GM12878 (cell line): ENCODE measurements around the gene PRMT7. TPM values are rescaled to one million over a fixed set of nuclear protein-coding genes. Genes with fewer than 3 reads are reported as not detected.

Source experiments
- ATAC-seq: fragments of 200-7000 bp; cut with Tn5 transposase; 3 replicates; pipeline ENCODE4 v1.9.1; 2020; ENCODE audit warnings: mild to moderate bottlenecking, moderate library complexity
- BruUV-seq: library from RNA; stranded (reverse); fragments of 400-500 nt; replicated peaks from 2 replicates; lab custom pipeline; 2021; lab: Mats Ljungman, UMichigan
- CTCF ChIA-PET: fragments of 300-600 bp; sonication (Branson Sonifier 250); formaldehyde crosslinking; extraction: SDS; loops from one replicate; lab custom pipeline; 2021; ENCODE audit warnings: inconsistent platforms; lab: Yijun Ruan, JAX
- POLR2A ChIA-PET: fragments of 350-600 bp; formaldehyde crosslinking; extraction: SDS; loops from one replicate; lab custom pipeline; 2021; ENCODE audit warnings: inconsistent platforms; lab: Charles Lee
- RAD21 ChIA-PET: fragments of 300-600 bp; sonication (Branson Sonifier 250); formaldehyde crosslinking; loops from one replicate; lab custom pipeline; 2023; ENCODE audit warnings: antibody characterized with exemption; ENCODE audit not compliant: unreplicated experiment; lab: Charles Lee
- SMC1A ChIA-PET: fragments of 300-600 bp; sonication (Branson Sonifier 250); formaldehyde crosslinking; loops from one replicate; lab custom pipeline; 2023; ENCODE audit not compliant: unreplicated experiment, uncharacterized antibody; lab: Charles Lee
- DNase-seq: peaks from one replicate; pipeline ENCODE4 v3.0.0-alpha.2; 2011; ENCODE audit warnings: low read depth, low spot score
- FAIRE-seq: peaks from 3 replicates; lab custom pipeline; 2011; peaks lifted over from hg19 to GRCh38; lab: Jason Lieb, UNC
- H2AFZ ChIP-seq: 2 replicates; pipeline ENCODE4 v1.6.0; 2011; ENCODE audit warnings: low read depth, low read length, control low read depth; ENCODE audit not compliant: control insufficient read depth
- H3K27ac ChIP-seq: 2 replicates; pipeline ENCODE4 v1.5.1; 2011; ENCODE audit warnings: control low read depth; ENCODE audit not compliant: control insufficient read depth, insufficient read depth
- H3K27me3 ChIP-seq, 2 experiments: replicated peaks in 1 of 2; 2 replicates each; pipeline versions ENCODE4 v1.6.0 to v1.6.1; 2011; ENCODE audit warnings: low read length in 1 of 2; ENCODE audit not compliant: control insufficient read depth in 2 of 2, insufficient read depth in 2 of 2
- H3K36me3 ChIP-seq, 2 experiments: 2 replicates each; pipeline ENCODE4 v1.5.1; 2011; ENCODE audit warnings: low read length in 1 of 2; ENCODE audit not compliant: control insufficient read depth in 2 of 2, insufficient read depth in 2 of 2
- H3K4me1 ChIP-seq: 2 replicates; pipeline ENCODE4 v1.6.1; 2011; ENCODE audit warnings: mild to moderate bottlenecking, low read length, moderate library complexity, mixed read lengths; ENCODE audit not compliant: control insufficient read depth, insufficient read depth
- H3K4me2 ChIP-seq: 2 replicates; pipeline ENCODE4 v1.6.0; 2011; ENCODE audit warnings: control low read depth; ENCODE audit not compliant: control insufficient read depth, insufficient read depth
- H3K4me3 ChIP-seq: fragments of 200-600 bp; sonication (generic); 2 replicates; pipeline ENCODE4 v1.5.1; 2016
- H3K79me2 ChIP-seq: 2 replicates; pipeline ENCODE4 v1.6.0; 2011; ENCODE audit warnings: low read length; ENCODE audit not compliant: control insufficient read depth, insufficient read depth
- H3K9ac ChIP-seq: 2 replicates; pipeline ENCODE4 v1.8.0; 2011; ENCODE audit warnings: low read length, control low read depth, mixed read lengths; ENCODE audit not compliant: control insufficient read depth, insufficient read depth
- H3K9me3 ChIP-seq: replicated peaks from 3 replicates; pipeline ENCODE4 v1.5.1; 2011; ENCODE audit warnings: mild to moderate bottlenecking, low read length; ENCODE audit not compliant: control insufficient read depth, insufficient read depth
- H4K20me1 ChIP-seq: 2 replicates; pipeline ENCODE4 v1.6.0; 2011; ENCODE audit not compliant: control insufficient read depth, insufficient read depth
- CBFB ChIP-seq: IDR thresholded peaks from 2 replicates; pipeline ENCODE4 v1.6.1; 2016; ENCODE audit warnings: antibody characterized with exemption, low read depth
- CREB1 ChIP-seq: IDR thresholded peaks from 2 replicates; pipeline ENCODE4 v1.6.1; 2012; ENCODE audit warnings: low read depth, mild to moderate bottlenecking, inconsistent platforms
- EZH2 ChIP-seq: IDR thresholded peaks from 2 replicates; pipeline ENCODE4 v1.6.1; 2012; ENCODE audit warnings: low read depth, mild to moderate bottlenecking, control low read depth, inconsistent platforms, low read length, borderline replicate concordance; ENCODE audit not compliant: control insufficient read depth
- HDAC2 ChIP-seq: fragments of 200-600 bp; sonication (generic); IDR thresholded peaks from 2 replicates; pipeline ENCODE4 v1.6.1; 2017
- HDGF ChIP-seq: fragments of 450-650 bp; IDR thresholded peaks from 2 replicates; pipeline ENCODE4 v1.6.1; 2016; ENCODE audit warnings: antibody characterized with exemption
- MTA3 ChIP-seq: IDR thresholded peaks from 2 replicates; pipeline ENCODE4 v1.6.1; 2012; ENCODE audit warnings: low read length, inconsistent platforms, borderline replicate concordance
- MXI1 ChIP-seq: fragments of 150-350 bp; IDR thresholded peaks from 2 replicates; pipeline ENCODE4 v1.6.1; 2011; ENCODE audit warnings: low read depth, mild to moderate bottlenecking, inconsistent platforms, low read length, improper control_type of control experiment
- RBBP5 ChIP-seq: fragments of 200-600 bp; sonication (generic); conservative IDR thresholded peaks from 2 replicates; pipeline ENCODE4 v1.6.1; 2016
- SPI1 ChIP-seq: IDR thresholded peaks from 2 replicates; pipeline ENCODE4 v1.6.1; 2011; ENCODE audit warnings: low read depth, mild to moderate bottlenecking, low read length, moderate library complexity, borderline replicate concordance; ENCODE audit not compliant: insufficient read depth
- STAT1 ChIP-seq: fragments of 450-650 bp; conservative IDR thresholded peaks from 2 replicates; pipeline ENCODE4 v1.6.1; 2014; ENCODE audit warnings: antibody characterized with exemption, mild to moderate bottlenecking
- ZNF622 ChIP-seq: fragments of 450-650 bp; IDR thresholded peaks from 2 replicates; pipeline ENCODE4 v1.6.1; 2017; ENCODE audit warnings: mild to moderate bottlenecking, inconsistent platforms
- ZSCAN29 ChIP-seq: fragments of 450-650 bp; IDR thresholded peaks from 2 replicates; pipeline ENCODE4 v1.6.1; 2017; ENCODE audit warnings: mild to moderate bottlenecking, moderate library complexity
- WGBS: methylation state at CpG from one replicate; pipeline ENCODE4 v1.1.6; 2016; ENCODE audit warnings: low lambda C conversion rate; ENCODE audit not compliant: insufficient replicate concordance, insufficient coverage; ENCODE audit errors: missing lambda C conversion rate; 5-methylcytosine and 5-hydroxymethylcytosine counted together
- in situ Hi-C: fragments of 300-500 bp; cut with MboI; formaldehyde crosslinking; loops from 9 replicates; pipeline ENCODE4 v1.14.3; 2018; ENCODE audit warnings: mixed read lengths
- intact Hi-C: fragments of 100-400 bp; cut with micrococcal nuclease; formaldehyde crosslinking; loops from one replicate; pipeline ENCODE4 v1.14.2; 2022; ENCODE audit not compliant: unreplicated experiment
- polyA plus RNA-seq, 11 experiments: library from polyadenylated mRNA; depleted of rRNA in 4 of 11; unstranded in 6 of 11; stranded (reverse) in 5 of 11; fragments of >200 nt; fragmentation: Nextera tagmentation in 4 of 11; fragmentation: Illumina TruSeq in 1 of 11; extraction: Ambion mirVana in 4 of 11; extraction: Trizol in 1 of 11; gene quantifications; 1 replicate in 1 of 11; 2 replicates in 10 of 11; pipeline versions ENCODE4 v1.2.1 to v1.2.3, GENCODE V29; 2011 to 2016; ENCODE audit warnings: inconsistent platforms in 2 of 11, missing spikeins in 2 of 11, low read depth in 1 of 11
- total RNA-seq, 4 experiments: library from RNA; depleted of rRNA in 3 of 4; stranded (reverse); fragments of >200 nt in 3 of 4; fragmentation: Illumina TruSeq in 1 of 4; extraction: Trizol in 1 of 4; gene quantifications; 2 replicates each; pipeline versions ENCODE4 v1.2.1 to v1.2.3, GENCODE V29; 2013 to 2021
- TF ChIP-seq, protein P1 (sequence below): fragments of 450-650 bp; IDR thresholded peaks from 2 replicates; pipeline ENCODE4 v1.6.1; 2017; ENCODE audit warnings: mild to moderate bottlenecking

Gene PRMT7
- total and polyA plus RNA-seq, 10 of the 15 experiments (the other 5 are each of a cell fraction or from before 2014, with no cell fraction given), result 5.1 to 56.1 (median 42.0) TPM

DNA sequence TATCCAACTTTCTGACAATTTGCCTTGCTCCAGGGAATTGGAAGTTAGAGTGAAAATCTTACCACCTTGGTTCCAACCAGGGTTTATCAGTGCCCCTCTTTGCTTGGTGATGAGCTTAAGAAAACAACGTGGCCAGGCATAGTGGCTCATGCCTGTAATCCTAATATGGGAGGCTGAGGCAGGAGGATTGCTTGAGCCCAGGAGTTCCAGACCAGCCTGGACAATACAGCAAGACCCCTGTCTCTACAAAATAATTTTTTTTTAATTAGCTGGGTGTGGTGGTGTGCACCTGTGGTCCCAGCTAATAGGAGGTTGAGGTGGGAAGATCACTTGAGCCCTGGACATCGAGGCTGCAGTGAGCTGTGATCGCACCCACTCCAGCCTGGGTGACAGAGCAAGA lies 25.1 kb upstream of the PRMT7 start:
- SMC1A ChIA-PET, result interaction anchor here (0.7 to 16.5 kb wide), 12 partner anchors 14 to 167 kb away, joined by 3 to 253 read pairs (median 5); partner anchors contain the start of genes PRMT7, SLC7A6 and SLC7A6OS

DNA sequence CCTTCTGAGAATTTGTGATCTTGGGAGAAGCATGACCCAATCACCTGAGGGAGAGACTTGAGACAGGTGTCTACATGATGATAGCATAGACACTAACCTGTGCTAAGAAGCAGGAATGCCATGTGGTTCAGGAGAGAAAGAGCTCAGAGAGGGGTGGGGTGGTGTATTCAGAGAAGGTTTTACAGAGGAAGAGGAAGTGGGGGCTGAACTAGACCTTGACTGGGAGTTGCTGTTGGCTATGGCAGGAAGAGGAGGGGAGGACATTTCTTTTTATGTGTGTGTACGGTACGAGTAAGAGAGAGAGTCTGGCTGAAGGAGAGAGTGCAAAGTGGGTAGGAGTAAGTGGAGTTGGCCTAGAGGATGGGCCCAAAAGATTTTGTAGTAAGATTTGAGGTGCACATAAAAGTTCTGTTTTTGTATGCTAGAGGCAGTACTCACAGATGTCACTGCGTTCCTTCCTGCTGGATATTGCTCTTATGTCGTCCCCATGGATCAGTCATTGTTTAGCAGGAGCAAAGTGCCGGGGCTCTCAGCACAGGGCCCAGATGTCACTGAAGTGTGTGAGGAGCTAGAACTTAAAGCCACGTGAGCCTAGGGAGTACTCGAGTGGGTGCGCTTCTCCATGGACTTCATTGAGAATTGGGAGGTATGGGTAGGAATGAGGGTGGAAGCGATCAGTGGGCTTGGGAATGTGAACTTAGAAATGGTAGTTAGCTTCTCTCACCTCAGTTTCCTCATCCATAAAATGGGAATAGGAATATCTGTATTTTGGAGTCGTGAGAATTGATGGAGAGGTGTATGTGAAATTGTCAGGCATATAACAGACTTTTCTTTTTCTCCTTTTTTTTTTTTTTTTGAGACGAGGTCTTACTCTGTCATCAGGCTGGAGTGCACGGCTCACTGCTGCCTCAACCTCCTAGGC lies 24.4 kb upstream of the PRMT7 start:
- Histone ChIP-seq H4K20me1 (no peaks in the 10 kb centered on the region), H2AFZ (no peak overlapping the region; the same call in none of the 2 replicates), H3K9ac (peak overlapping the region; percentile 30), H3K9me3 (no peaks in the 10 kb centered on the region), H3K79me2 (peaks cover 51% of the 10 kb centered on the region), H3K4me2 (peak overlapping the region; percentile 77), H3K36me3 (peaks cover 19 to 20% of the 10 kb centered on the region in 2 experiments; a peak in 3 of 4 replicates), H3K4me1 (peaks cover 84% of the 10 kb centered on the region), H3K27me3 (no peaks in the 10 kb centered on the region), H3K27ac (peak overlapping the region; percentile 91), H3K4me3 (no peak overlapping the region; the same call in 1 of the 2 replicates)
- ChIA-PET CTCF (interaction anchor here (1.7 to 5.2 kb wide), 6 partner anchors 8 to 41 kb away, joined by 5 to 126 read pairs (median 18); partner anchors contain the start of genes PRMT7, SLC7A6 and SLC7A6OS), SMC1A (interaction anchor here (0.7 to 16.5 kb wide), 9 partner anchors 13 to 168 kb away, joined by 3 to 253 read pairs (median 5); partner anchors contain the start of genes PRMT7, SLC7A6 and SLC7A6OS), POLR2A (interaction anchor here (0.6 to 11.1 kb wide), 12 partner anchors 9 to 673 kb away, joined by 3 to 177 read pairs (median 4); partner anchors contain the start of gene SLC7A6), RAD21 (interaction anchor here (1.2 to 4.8 kb wide), 9 partner anchors 11 to 43 kb away, joined by 3 to 97 read pairs (median 10); partner anchors contain the start of genes PRMT7, SLC7A6 and SLC7A6OS)
- intact Hi-C loops (no loop called here), in situ Hi-C loops (no loop called here)
- ATAC-seq (peak; percentile 9; the same call in 2 of the 3 replicates), FAIRE-seq (no peak), DNase-seq (no peak)
- no TSS peak for BruUV-seq
- no peak for TF ChIP-seq HDAC2
- TF ChIP-seq RBBP5, result no peak
- TF ChIP-seq MTA3, result 0 out of 2 replicates have a peak, but pooled peaks have one; percentile 41
- TF ChIP-seq CBFB, result no peak
- TF ChIP-seq, protein P1, sequence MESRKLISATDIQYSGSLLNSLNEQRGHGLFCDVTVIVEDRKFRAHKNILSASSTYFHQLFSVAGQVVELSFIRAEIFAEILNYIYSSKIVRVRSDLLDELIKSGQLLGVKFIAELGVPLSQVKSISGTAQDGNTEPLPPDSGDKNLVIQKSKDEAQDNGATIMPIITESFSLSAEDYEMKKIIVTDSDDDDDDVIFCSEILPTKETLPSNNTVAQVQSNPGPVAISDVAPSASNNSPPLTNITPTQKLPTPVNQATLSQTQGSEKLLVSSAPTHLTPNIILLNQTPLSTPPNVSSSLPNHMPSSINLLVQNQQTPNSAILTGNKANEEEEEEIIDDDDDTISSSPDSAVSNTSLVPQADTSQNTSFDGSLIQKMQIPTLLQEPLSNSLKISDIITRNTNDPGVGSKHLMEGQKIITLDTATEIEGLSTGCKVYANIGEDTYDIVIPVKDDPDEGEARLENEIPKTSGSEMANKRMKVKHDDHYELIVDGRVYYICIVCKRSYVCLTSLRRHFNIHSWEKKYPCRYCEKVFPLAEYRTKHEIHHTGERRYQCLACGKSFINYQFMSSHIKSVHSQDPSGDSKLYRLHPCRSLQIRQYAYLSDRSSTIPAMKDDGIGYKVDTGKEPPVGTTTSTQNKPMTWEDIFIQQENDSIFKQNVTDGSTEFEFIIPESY, result no peak
- TF ChIP-seq HDGF, result 0 out of 2 replicates have a peak, but pooled peaks have one; percentile 77
- no peak for TF ChIP-seq ZSCAN29
- TF ChIP-seq CREB1, result no peak
- peak; percentile 88 for TF ChIP-seq SPI1
- TF ChIP-seq MXI1, result 0 out of 2 replicates have a peak, but pooled peaks have one; percentile 33
- WGBS, result 67% methylated on average over 11 of the region's 12 CpGs

More for the DNA sequence above, 25.1 kb upstream of the PRMT7 start:
- intact Hi-C loops, result no loop called here
- H3K4me3 ChIP-seq, result peak overlapping the region; percentile 23; the same call in 1 of the 2 replicates
- H3K9me3 ChIP-seq, result no peaks in the 10 kb centered on the region
- WGBS, result 96% methylated on average over 3 of the region's 3 CpGs
- H3K4me2 ChIP-seq, result peak overlapping the region; percentile 77
- peaks cover 12 to 16% of the 10 kb centered on the region in 2 experiments; a peak in 3 of 4 replicates for H3K36me3 ChIP-seq
- peaks cover 57% of the 10 kb centered on the region for H3K79me2 ChIP-seq
- FAIRE-seq, result no peak
- CTCF ChIA-PET, result interaction anchor here (1.0 to 5.2 kb wide), 8 partner anchors 9 to 42 kb away, joined by 3 to 126 read pairs (median 12); partner anchors contain the start of genes PRMT7, SLC7A6 and SLC7A6OS
- in situ Hi-C loops, result no loop called here
- RAD21 ChIA-PET, result interaction anchor here (0.8 to 4.8 kb wide), 11 partner anchors 10 to 184 kb away, joined by 3 to 97 read pairs (median 7); partner anchors contain the start of genes PRMT7, SLC7A6 and SLC7A6OS
- H3K27ac ChIP-seq, result peak overlapping the region; percentile 91
- BruUV-seq, result no TSS peak
- TF ChIP-seq STAT1 (no peak), ZNF622 (no peak), EZH2 (no peak)
- H3K27me3 ChIP-seq, result no peaks in the 10 kb centered on the region
- no peak overlapping the region for H2AFZ ChIP-seq
- peak overlapping the region; percentile 7; the same call in 1 of the 2 replicates for H3K9ac ChIP-seq
- no peaks in the 10 kb centered on the region for H4K20me1 ChIP-seq
- H3K4me1 ChIP-seq, result peaks cover 86% of the 10 kb centered on the region
- ATAC-seq, result no peak
- no peak for DNase-seq
- POLR2A ChIA-PET, result interaction anchor here (0.5 to 11.1 kb wide), 19 partner anchors 9 to 674 kb away, joined by 3 to 177 read pairs (median 4); partner anchors contain the start of genes NFATC3, PRMT7, SLC7A6 and SLC7A6OS
